IPS DF 19.7 (cell line): Measurements from ENCODE around the gene CDC14A.
"Not testable (repeated sequence)": the region's sequence is repeated elsewhere in the genome, so short reads cannot be mapped to it uniquely, and the experiment has no call there.

Experiments used
- DNase-seq: peaks from one replicate; pipeline ENCODE4 v3.0.0-alpha.2; 2013; ENCODE audit warnings: low read depth, low spot score

The CDC14A gene

GRCh38 chr1:100352267-100353070 is at the start of gene CDC14A:
Gene CDC14A, plus strand, starts transcription at chr1:100352506. Its CDS starts 449 bp downstream, at chr1:100352955.
- DNase-seq: peak; percentile 95

- no peak for DNase-seq
Observed at GRCh38 chr1:100302739-100303138, 49.6 kb upstream of the CDC14A start.

- DNase-seq: no peak
Observed at GRCh38 chr1:100304227-100304626, 48.1 kb upstream of the CDC14A start.

- DNase-seq: peak; percentile 50
Observed at GRCh38 chr1:100304921-100305320, 47.4 kb upstream of the CDC14A start.

GRCh38 chr1:100305954-100306353 is 46.4 kb upstream of the CDC14A start:
- no peak for DNase-seq

- DNase-seq: no peak
Observed at GRCh38 chr1:100306735-100307313, 45.5 kb upstream of the CDC14A start.

- no peak for DNase-seq
Observed at GRCh38 chr1:100308777-100309176, 43.5 kb upstream of the CDC14A start.

GRCh38 chr1:100309863-100310262 is 42.4 kb upstream of the CDC14A start:
- no peak for DNase-seq

GRCh38 chr1:100313382-100313781 is 38.9 kb upstream of the CDC14A start:
- DNase-seq: no peak

GRCh38 chr1:100316622-100317021 is 35.7 kb upstream of the CDC14A start:
- DNase-seq: no peak

GRCh38 chr1:100320311-100321099 is 31.8 kb upstream of the CDC14A start:
- DNase-seq: no peak

GRCh38 chr1:100321100-100321493 is 31.2 kb upstream of the CDC14A start:
- DNase-seq: no peak

GRCh38 chr1:100321506-100321905 is 30.8 kb upstream of the CDC14A start:
- DNase-seq: no peak

- DNase-seq: no peak
Observed at GRCh38 chr1:100322436-100323211, 29.7 kb upstream of the CDC14A start.

- DNase-seq: no peak
Observed at GRCh38 chr1:100323419-100324106, 28.7 kb upstream of the CDC14A start.

- DNase-seq: peak; percentile 73
Observed at GRCh38 chr1:100325415-100326324, 26.6 kb upstream of the CDC14A start.

- not testable (repeated sequence) for DNase-seq
Observed at GRCh38 chr1:100326325-100326670, 26.0 kb upstream of the CDC14A start.

- DNase-seq: no peak
Observed at GRCh38 chr1:100328133-100328532, 24.2 kb upstream of the CDC14A start.

GRCh38 chr1:100331146-100331545 is 21.2 kb upstream of the CDC14A start:
- DNase-seq: not testable (repeated sequence)

GRCh38 chr1:100332331-100332730 is 20.0 kb upstream of the CDC14A start:
- no peak for DNase-seq
